GM23338 (cell line): Measurements from ENCODE around the gene UBL7. TPM values are rescaled to one million over a fixed set of nuclear protein-coding genes. Genes with fewer than 3 reads are reported as not detected.

ENCODE experiments used
- ATAC-seq: fragments of 200-7000 bp; cut with Tn5 transposase; 3 replicates; pipeline ENCODE4 v1.9.1; 2020
- DNase-seq: peaks from one replicate; pipeline ENCODE4 v3.0.0-alpha.2; 2015; ENCODE audit warnings: low spot score
- H2AFZ ChIP-seq: fragments of 200-600 bp; sonication (generic); 2 replicates; pipeline ENCODE4 v1.8.0; 2016; ENCODE audit warnings: antibody characterized with exemption, mild to moderate bottlenecking, moderate library complexity
- H3F3A ChIP-seq: fragments of 200-600 bp; sonication (generic); replicated peaks from 2 replicates; pipeline ENCODE4 v1.8.0; 2017; ENCODE audit warnings: antibody characterized with exemption, mixed run types, low read depth
- H3K27ac ChIP-seq: fragments of 200-600 bp; sonication (generic); 2 replicates; pipeline ENCODE4 v1.6.1; 2016; ENCODE audit warnings: low read depth
- H3K27me3 ChIP-seq: fragments of 200-600 bp; sonication (generic); 2 replicates; pipeline ENCODE4 v1.8.0; 2016; ENCODE audit warnings: mild to moderate bottlenecking, mixed run types, moderate library complexity; ENCODE audit not compliant: insufficient read depth
- H3K36me3 ChIP-seq: fragments of 200-600 bp; sonication (generic); 2 replicates; pipeline ENCODE4 v1.8.0; 2016; ENCODE audit warnings: mild to moderate bottlenecking; ENCODE audit not compliant: insufficient read depth
- H3K4me1 ChIP-seq: fragments of 200-600 bp; sonication (generic); 2 replicates; pipeline ENCODE4 v1.8.0; 2016; ENCODE audit warnings: mild to moderate bottlenecking, moderate library complexity; ENCODE audit not compliant: insufficient read depth
- H3K4me2 ChIP-seq: fragments of 200-600 bp; sonication (generic); 2 replicates; pipeline ENCODE4 v1.7.1; 2017; ENCODE audit warnings: mixed run types
- H3K4me3 ChIP-seq: fragments of 200-600 bp; sonication (generic); 2 replicates; pipeline ENCODE4 v1.6.1; 2016; ENCODE audit warnings: mixed run types
- H3K79me2 ChIP-seq: fragments of 200-600 bp; sonication (generic); replicated peaks from 2 replicates; pipeline ENCODE4 v1.8.0; 2017; ENCODE audit warnings: mild to moderate bottlenecking; ENCODE audit not compliant: insufficient read depth
- H3K9me2 ChIP-seq: fragments of 200-600 bp; sonication (generic); 2 replicates; pipeline ENCODE4 v1.8.0; 2017; ENCODE audit not compliant: insufficient read depth
- H4K20me1 ChIP-seq: fragments of 200-600 bp; sonication (generic); replicated peaks from 2 replicates; pipeline ENCODE4 v1.8.0; 2017; ENCODE audit warnings: mild to moderate bottlenecking; ENCODE audit not compliant: insufficient read depth
- H3K27ac Mint-ChIP-seq: 2 replicates; pipeline ENCODE4 v1.8.0; 2020; ENCODE audit warnings: inconsistent platforms, mild to moderate bottlenecking, moderate library complexity, mixed read lengths
- H3K27me3 Mint-ChIP-seq: 3 replicates; pipeline ENCODE4 v1.8.0; 2022; ENCODE audit warnings: low read depth, mild to moderate bottlenecking, moderate library complexity, mixed read lengths, inconsistent platforms; ENCODE audit not compliant: insufficient read depth, poor library complexity
- H3K36me3 Mint-ChIP-seq: 3 replicates; pipeline ENCODE4 v1.8.0; 2021; ENCODE audit warnings: low read depth, mild to moderate bottlenecking, inconsistent platforms, moderate library complexity, mixed read lengths
- H3K4me1 Mint-ChIP-seq: 3 replicates; pipeline ENCODE4 v1.8.0; 2020; ENCODE audit warnings: mild to moderate bottlenecking, inconsistent platforms, mixed read lengths
- H3K4me3 Mint-ChIP-seq: 3 replicates; pipeline ENCODE4 v1.8.0; 2021; ENCODE audit warnings: moderate library complexity, mild to moderate bottlenecking, inconsistent platforms, mixed read lengths
- H3K9me3 Mint-ChIP-seq: 3 replicates; pipeline ENCODE4 v1.8.0; 2020; ENCODE audit warnings: moderate library complexity, mild to moderate bottlenecking, inconsistent platforms, mixed read lengths
- EZH2 ChIP-seq: fragments of 200-600 bp; sonication (generic); IDR thresholded peaks from one replicate; pipeline ENCODE4 v1.8.0; 2017; ENCODE audit warnings: antibody characterized with exemption, mild to moderate bottlenecking, low read depth; ENCODE audit not compliant: unreplicated experiment
- EZH2phosphoT487 ChIP-seq: fragments of 200-600 bp; sonication (generic); IDR thresholded peaks from one replicate; pipeline ENCODE4 v1.8.1; 2018; ENCODE audit warnings: antibody characterized with exemption; ENCODE audit not compliant: unreplicated experiment
- NANOG ChIP-seq: IDR thresholded peaks from 2 replicates; pipeline ENCODE4 v1.6.1; 2016; ENCODE audit warnings: antibody characterized with exemption, borderline replicate concordance
- POLR2AphosphoS5 ChIP-seq: IDR thresholded peaks from 2 replicates; pipeline ENCODE4 v1.6.1; 2016; ENCODE audit warnings: antibody characterized with exemption, low read depth
- ZNF114 ChIP-seq: fragments of 250-450 bp; sonication (Bioruptor Pico); IDR thresholded peaks from 2 replicates; pipeline ENCODE4 v1.5.0; 2020; ENCODE audit warnings: mild to moderate bottlenecking, moderate library complexity
- ZNF331 ChIP-seq: fragments of 250-450 bp; sonication (Bioruptor Pico); IDR thresholded peaks from 2 replicates; pipeline ENCODE4 v1.5.0; 2020; ENCODE audit warnings: low read depth, mild to moderate bottlenecking, moderate library complexity
- polyA plus RNA-seq: library from polyadenylated mRNA; unstranded; fragments of >200 nt; fragmentation: Nextera tagmentation; extraction: Ambion mirVana; gene quantifications from 2 replicates; pipeline ENCODE4 v1.2.1, GENCODE V29; 2016
- total RNA-seq: library from RNA; depleted of rRNA; stranded (reverse); fragments of >200 nt; shearing (Covaris generic); gene quantifications from 2 replicates; pipeline ENCODE4 v1.2.3, GENCODE V29; 2014
- TF ChIP-seq, protein P1 (sequence below), 2 experiments: fragments of 200-600 bp in 1 of 2; sonication (generic) in 1 of 2; conservative IDR thresholded peaks; 2 replicates each; pipeline versions ENCODE4 v1.5.1 to v1.6.1; 2016 to 2017; ENCODE audit warnings: antibody characterized with exemption in 2 of 2, low read depth in 2 of 2, mild to moderate bottlenecking in 2 of 2, moderate library complexity in 1 of 2
- TF ChIP-seq, protein P2 (sequence below): fragments of 250-450 bp; sonication (Bioruptor Pico); IDR thresholded peaks from 2 replicates; pipeline ENCODE4 v1.5.0; 2020; ENCODE audit warnings: mild to moderate bottlenecking, moderate library complexity

Gene UBL7
- total and polyA plus RNA-seq, 2 experiments from 2014 or later = 73.7 to 99.2 TPM

DNA sequence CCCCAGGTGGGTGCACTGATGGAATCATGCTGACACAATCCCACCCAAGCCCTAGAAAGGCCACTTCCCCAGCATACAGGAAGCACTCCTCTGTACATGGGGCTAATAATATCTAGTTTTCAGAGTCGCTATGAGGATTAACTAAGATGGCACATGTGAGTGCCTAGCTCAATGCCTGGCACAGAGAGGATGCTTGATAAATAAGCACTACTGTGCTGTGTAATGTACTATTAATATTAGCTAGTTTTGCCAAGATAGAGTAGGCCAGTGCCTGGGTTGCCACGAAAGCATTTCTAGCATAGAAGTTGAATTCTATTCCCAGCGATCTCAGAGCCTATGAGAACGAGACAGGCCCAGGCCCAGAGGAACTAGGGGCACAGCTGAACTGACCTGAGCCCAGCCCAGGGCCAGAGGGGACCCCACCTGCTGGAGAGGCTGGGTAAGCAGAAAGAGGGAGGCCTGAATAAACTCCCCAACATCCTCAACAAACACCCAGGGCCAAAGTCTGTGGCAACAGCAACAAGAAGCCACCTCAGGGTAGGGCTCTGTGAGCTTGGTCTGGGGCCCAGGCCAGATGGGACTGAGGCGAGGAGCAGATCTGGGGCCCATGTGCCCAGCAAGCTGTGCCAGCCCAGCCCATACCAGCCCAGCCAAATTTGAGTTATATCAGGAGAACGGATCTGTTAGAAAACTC lies 19.6 kb downstream of the UBL7 start:
- H3K79me2 ChIP-seq = no peaks in the 10 kb centered on the region
- no peaks in the 10 kb centered on the region for H3K9me2 ChIP-seq
- no peak overlapping the region for H2AFZ ChIP-seq
- H3K27me3 ChIP-seq = no peaks in the 10 kb centered on the region
- no peaks in the 10 kb centered on the region for H3K4me1 ChIP-seq
- H3K4me2 ChIP-seq = no peak overlapping the region
- H3K9me3 Mint-ChIP-seq = no peaks in the 10 kb centered on the region
- no peak overlapping the region for H3K27ac Mint-ChIP-seq
- H3F3A ChIP-seq = no peaks in the 10 kb centered on the region
- no peaks in the 10 kb centered on the region; the same call in 2 of the 3 replicates for H3K36me3 Mint-ChIP-seq
- peak; percentile 59 for ATAC-seq
- DNase-seq = peak; percentile 42
- H3K4me3 Mint-ChIP-seq = no peak overlapping the region
- H3K4me1 Mint-ChIP-seq = peaks cover 11% of the 10 kb centered on the region; the same call in 2 of the 3 replicates
- H3K4me3 ChIP-seq = no peak overlapping the region
- TF ChIP-seq POLR2AphosphoS5 = no peak
- TF ChIP-seq ZNF331 (CRISPR knock-in tag) = no peak
- no peak for TF ChIP-seq EZH2phosphoT487
- TF ChIP-seq, protein P1, sequence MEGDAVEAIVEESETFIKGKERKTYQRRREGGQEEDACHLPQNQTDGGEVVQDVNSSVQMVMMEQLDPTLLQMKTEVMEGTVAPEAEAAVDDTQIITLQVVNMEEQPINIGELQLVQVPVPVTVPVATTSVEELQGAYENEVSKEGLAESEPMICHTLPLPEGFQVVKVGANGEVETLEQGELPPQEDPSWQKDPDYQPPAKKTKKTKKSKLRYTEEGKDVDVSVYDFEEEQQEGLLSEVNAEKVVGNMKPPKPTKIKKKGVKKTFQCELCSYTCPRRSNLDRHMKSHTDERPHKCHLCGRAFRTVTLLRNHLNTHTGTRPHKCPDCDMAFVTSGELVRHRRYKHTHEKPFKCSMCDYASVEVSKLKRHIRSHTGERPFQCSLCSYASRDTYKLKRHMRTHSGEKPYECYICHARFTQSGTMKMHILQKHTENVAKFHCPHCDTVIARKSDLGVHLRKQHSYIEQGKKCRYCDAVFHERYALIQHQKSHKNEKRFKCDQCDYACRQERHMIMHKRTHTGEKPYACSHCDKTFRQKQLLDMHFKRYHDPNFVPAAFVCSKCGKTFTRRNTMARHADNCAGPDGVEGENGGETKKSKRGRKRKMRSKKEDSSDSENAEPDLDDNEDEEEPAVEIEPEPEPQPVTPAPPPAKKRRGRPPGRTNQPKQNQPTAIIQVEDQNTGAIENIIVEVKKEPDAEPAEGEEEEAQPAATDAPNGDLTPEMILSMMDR (conservative IDR thresholded peaks at IDR 0.05; ENCODE audit: low read depth in 2 of 2) = peak; percentile 23 to 41; a peak in 3 of 4 replicates
- H4K20me1 ChIP-seq = no peaks in the 10 kb centered on the region
- H3K27ac ChIP-seq = no peak overlapping the region
- H3K27me3 Mint-ChIP-seq = peaks cover 2% of the 10 kb centered on the region
- H3K36me3 ChIP-seq = no peaks in the 10 kb centered on the region

DNA sequence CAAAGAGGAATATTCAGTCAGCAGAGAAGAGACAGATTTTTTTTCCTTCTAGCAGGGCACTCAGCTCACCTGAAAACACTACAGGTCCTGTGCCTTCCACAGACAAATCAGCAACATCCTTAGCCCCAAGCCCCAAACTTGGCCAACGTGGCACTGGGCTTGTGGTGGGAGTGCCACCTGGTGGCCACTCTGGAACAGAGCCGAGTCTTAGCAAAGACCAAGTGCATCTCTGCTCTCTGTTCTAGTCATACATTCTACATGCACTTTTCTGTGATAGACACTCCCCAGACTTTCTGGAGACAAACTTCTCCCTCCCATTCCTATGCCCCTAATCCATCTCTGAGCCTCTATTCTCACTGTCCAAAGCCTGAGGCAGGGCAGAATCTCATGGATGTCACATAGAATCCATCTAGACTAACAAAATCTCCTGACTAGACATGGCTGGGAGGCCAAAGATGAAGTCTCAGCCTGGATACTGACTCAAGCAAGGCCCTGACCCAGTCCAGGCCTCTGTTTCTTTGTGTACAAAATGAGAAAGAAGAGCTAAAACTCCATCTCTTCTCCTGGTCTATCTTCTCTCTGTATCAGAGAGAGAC lies 22.1 kb downstream of the UBL7 start:
- no peaks in the 10 kb centered on the region for H3K27me3 ChIP-seq
- H3K36me3 Mint-ChIP-seq = no peaks in the 10 kb centered on the region
- peaks cover 12% of the 10 kb centered on the region for H3K27me3 Mint-ChIP-seq
- H3K4me3 ChIP-seq = no peak overlapping the region
- DNase-seq = peak; percentile 87
- no peak overlapping the region for H2AFZ ChIP-seq
- H3K4me3 Mint-ChIP-seq = no peak overlapping the region
- peak; percentile 68 for ATAC-seq
- no peaks in the 10 kb centered on the region for H3F3A ChIP-seq
- peaks cover 23% of the 10 kb centered on the region for H3K4me1 Mint-ChIP-seq
- no peaks in the 10 kb centered on the region for H4K20me1 ChIP-seq
- no peaks in the 10 kb centered on the region for H3K9me3 Mint-ChIP-seq
- H3K27ac ChIP-seq = no peak overlapping the region
- no peaks in the 10 kb centered on the region for H3K9me2 ChIP-seq
- no peaks in the 10 kb centered on the region for H3K79me2 ChIP-seq
- H3K4me1 ChIP-seq = peaks cover 10% of the 10 kb centered on the region
- H3K27ac Mint-ChIP-seq = no peak overlapping the region
- H3K4me2 ChIP-seq = no peak overlapping the region
- H3K36me3 ChIP-seq = no peaks in the 10 kb centered on the region
- TF ChIP-seq, protein P2, sequence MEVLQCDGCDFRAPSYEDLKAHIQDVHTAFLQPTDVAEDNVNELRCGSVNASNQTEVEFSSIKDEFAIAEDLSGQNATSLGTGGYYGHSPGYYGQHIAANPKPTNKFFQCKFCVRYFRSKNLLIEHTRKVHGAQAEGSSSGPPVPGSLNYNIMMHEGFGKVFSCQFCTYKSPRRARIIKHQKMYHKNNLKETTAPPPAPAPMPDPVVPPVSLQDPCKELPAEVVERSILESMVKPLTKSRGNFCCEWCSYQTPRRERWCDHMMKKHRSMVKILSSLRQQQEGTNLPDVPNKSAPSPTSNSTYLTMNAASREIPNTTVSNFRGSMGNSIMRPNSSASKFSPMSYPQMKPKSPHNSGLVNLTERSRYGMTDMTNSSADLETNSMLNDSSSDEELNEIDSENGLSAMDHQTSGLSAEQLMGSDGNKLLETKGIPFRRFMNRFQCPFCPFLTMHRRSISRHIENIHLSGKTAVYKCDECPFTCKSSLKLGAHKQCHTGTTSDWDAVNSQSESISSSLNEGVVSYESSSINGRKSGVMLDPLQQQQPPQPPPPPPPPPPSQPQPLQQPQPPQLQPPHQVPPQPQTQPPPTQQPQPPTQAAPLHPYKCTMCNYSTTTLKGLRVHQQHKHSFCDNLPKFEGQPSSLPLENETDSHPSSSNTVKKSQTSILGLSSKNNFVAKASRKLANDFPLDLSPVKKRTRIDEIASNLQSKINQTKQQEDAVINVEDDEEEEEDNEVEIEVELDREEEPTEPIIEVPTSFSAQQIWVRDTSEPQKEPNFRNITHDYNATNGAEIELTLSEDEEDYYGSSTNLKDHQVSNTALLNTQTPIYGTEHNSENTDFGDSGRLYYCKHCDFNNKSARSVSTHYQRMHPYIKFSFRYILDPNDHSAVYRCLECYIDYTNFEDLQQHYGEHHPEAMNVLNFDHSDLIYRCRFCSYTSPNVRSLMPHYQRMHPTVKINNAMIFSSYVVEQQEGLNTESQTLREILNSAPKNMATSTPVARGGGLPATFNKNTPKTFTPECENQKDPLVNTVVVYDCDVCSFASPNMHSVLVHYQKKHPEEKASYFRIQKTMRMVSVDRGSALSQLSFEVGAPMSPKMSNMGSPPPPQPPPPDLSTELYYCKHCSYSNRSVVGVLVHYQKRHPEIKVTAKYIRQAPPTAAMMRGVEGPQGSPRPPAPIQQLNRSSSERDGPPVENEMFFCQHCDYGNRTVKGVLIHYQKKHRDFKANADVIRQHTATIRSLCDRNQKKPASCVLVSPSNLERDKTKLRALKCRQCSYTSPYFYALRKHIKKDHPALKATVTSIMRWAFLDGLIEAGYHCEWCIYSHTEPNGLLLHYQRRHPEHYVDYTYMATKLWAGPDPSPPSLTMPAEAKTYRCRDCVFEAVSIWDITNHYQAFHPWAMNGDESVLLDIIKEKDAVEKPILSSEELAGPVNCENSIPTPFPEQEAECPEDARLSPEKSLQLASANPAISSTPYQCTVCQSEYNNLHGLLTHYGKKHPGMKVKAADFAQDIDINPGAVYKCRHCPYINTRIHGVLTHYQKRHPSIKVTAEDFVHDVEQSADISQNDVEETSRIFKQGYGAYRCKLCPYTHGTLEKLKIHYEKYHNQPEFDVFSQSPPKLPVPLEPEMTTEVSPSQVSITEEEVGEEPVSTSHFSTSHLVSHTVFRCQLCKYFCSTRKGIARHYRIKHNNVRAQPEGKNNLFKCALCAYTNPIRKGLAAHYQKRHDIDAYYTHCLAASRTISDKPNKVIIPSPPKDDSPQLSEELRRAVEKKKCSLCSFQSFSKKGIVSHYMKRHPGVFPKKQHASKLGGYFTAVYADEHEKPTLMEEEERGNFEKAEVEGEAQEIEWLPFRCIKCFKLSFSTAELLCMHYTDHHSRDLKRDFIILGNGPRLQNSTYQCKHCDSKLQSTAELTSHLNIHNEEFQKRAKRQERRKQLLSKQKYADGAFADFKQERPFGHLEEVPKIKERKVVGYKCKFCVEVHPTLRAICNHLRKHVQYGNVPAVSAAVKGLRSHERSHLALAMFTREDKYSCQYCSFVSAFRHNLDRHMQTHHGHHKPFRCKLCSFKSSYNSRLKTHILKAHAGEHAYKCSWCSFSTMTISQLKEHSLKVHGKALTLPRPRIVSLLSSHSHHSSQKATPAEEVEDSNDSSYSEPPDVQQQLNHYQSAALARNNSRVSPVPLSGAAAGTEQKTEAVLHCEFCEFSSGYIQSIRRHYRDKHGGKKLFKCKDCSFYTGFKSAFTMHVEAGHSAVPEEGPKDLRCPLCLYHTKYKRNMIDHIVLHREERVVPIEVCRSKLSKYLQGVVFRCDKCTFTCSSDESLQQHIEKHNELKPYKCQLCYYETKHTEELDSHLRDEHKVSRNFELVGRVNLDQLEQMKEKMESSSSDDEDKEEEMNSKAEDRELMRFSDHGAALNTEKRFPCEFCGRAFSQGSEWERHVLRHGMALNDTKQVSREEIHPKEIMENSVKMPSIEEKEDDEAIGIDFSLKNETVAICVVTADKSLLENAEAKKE (CRISPR knock-in tag) = no peak
- TF ChIP-seq ZNF331 (CRISPR knock-in tag) = no peak
- TF ChIP-seq, protein P1 (conservative IDR thresholded peaks at IDR 0.05; ENCODE audit: low read depth in 2 of 2) = peak; percentile 90 to 99
- no peak for TF ChIP-seq NANOG
- TF ChIP-seq ZNF114 (CRISPR knock-in tag) = no peak
- TF ChIP-seq EZH2 = no peak
